Loucy (cell line): ENCODE results near the gene SLC6A13.

Experiments used
- CTCF ChIP-seq: fragments of 200-600 bp; sonication (generic); conservative IDR thresholded peaks from 2 replicates; pipeline ENCODE4 v1.5.1; 2014; ENCODE audit warnings: mild to moderate bottlenecking, antibody characterized with exemption, low read length
- EZH2phosphoT487 ChIP-seq: fragments of 200-600 bp; IDR thresholded peaks from 2 replicates; pipeline ENCODE4 v1.6.1; 2018; ENCODE audit warnings: antibody characterized with exemption, mild to moderate bottlenecking, moderate library complexity, borderline replicate concordance

- TF ChIP-seq EZH2phosphoT487 (no peak), CTCF (no peak)
Measured at GRCh38 chr12:195156-195555, 67.5 kb downstream of the SLC6A13 start.
